NCI-H345 treated with DMSO at 0.1 percent for 48 hours (cell line): ENCODE results near the gene STEAP3.
"Not testable (repeated sequence)": the region's sequence is repeated elsewhere in the genome, so short reads cannot be mapped to it uniquely, and the experiment has no call there.

Experiments
- DNase-seq: peaks from one replicate; lab custom pipeline; 2025; ENCODE audit not compliant: unreplicated experiment; lab: John Stamatoyannopoulos, UW

The STEAP3 gene

GRCh38 chr2:119261493-119262225, 38.0 kb downstream of the STEAP3 start:
- no peak for DNase-seq

GRCh38 chr2:119263025-119263424, 39.4 kb downstream of the STEAP3 start:
- DNase-seq = no peak

DNA sequence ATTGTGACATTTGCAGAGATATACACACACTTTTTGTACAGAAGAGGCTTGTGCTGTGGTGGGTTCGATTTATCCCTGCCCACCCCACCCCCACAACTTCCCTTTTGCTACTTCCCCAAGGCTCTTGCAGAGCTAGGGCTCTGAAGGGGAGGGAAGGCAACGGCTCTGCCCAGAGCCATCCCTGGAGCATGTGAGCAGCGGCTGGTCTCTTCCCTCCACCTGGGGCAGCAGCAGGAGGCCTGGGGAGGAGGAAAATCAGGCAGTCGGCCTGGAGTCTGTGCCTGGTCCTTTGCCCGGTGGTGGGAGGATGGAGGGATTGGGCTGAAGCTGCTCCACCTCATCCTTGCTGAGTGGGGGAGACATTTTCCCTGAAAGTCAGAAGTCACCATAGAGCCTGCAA, 40.0 kb downstream of the STEAP3 start:
- no peak for DNase-seq

- peak; percentile 69 for DNase-seq
Measured at GRCh38 chr2:119264781-119265692, 41.4 kb downstream of the STEAP3 start.

- no peak for DNase-seq
Measured at GRCh38 chr2:119265693-119266066, 42.0 kb downstream of the STEAP3 start.

DNA sequence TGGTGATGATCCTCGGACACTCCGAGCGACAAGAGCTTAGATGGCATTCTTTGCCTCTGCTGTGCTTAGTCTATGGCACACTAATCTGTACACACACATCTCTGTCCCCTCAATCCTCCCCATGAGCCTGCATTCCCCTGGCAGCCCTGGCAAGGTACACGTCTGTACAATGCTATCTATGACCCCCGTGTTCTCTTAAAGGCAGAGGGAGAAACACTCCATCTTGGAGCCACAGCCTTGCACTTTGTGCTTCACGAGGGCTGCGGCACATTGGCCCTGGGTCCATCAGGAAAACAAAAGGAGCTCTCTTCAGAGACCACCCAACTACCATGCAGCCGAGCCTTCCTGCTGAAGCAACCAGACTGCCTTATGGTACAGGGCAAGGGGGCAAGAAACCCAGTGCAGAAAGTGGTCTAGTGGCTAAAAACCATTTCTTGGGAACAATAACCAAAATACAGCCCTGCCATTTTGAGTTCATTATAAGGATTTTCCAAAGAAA, 42.5 kb downstream of the STEAP3 start:
- no peak for DNase-seq

- DNase-seq = no peak
Measured at GRCh38 chr2:119267604-119268003, 44.0 kb downstream of the STEAP3 start.

- DNase-seq = no peak
Measured at GRCh38 chr2:119276864-119277263, 53.2 kb downstream of the STEAP3 start.

DNA sequence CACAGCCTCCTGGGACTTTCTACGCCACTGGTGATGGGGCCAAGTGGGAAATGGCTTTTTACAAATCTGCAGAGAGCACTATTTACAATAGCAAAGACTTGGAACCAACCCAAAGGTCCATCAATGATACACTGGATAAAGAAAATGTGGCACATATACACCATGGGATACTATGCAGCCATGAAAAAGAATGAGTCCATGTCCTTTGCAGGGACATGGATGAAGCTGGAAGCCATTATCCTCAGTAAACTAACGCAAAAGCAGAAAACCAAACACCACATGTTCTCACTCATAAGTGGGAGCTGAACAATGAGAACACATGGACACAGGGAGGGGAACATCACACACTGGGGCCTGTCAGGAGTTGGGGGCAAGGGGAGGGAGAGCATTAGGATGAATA, 54.8 kb downstream of the STEAP3 start:
- not testable (repeated sequence) for DNase-seq

DNA sequence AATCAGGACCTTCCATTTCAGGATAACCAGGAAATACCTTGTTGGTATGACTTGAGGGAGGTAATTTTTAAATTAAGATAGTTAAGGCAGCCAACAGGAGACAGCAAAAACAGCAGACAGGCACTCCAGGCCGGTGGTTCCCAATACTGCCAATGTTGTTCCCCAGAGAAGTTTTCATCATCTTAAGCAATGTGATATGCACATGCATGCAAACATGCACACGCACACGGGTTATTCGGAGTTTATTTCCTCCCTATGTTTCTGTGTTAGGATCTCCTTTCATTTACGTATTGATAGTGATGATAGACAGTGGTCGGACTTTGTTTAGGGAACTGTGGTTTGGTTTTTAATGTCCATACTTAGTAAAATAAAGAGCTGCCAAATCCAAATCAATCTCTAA, 55.3 kb downstream of the STEAP3 start:
- no peak for DNase-seq

GRCh38 chr2:119279666-119280065, 56.0 kb downstream of the STEAP3 start:
- no peak for DNase-seq

DNA sequence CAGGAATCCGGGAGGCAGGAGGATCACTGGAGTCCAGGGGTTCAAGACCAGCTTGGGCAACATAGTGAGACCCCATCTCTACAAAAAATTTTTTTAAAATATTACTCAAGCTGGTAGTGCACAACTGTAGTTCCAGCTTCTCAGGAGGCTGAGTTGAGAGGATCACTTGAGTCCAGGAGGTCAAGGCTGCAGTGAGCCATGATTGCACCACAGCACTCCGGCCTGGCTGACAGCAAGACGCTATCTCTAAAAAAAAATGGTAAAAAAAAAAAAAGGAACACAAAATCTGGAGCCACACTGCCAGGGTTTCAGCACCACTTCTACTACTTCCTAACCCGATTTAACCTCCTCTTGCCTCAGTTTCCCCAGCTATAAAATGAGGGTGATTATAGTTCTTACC, 57.0 kb downstream of the STEAP3 start:
- DNase-seq = no peak

DNA sequence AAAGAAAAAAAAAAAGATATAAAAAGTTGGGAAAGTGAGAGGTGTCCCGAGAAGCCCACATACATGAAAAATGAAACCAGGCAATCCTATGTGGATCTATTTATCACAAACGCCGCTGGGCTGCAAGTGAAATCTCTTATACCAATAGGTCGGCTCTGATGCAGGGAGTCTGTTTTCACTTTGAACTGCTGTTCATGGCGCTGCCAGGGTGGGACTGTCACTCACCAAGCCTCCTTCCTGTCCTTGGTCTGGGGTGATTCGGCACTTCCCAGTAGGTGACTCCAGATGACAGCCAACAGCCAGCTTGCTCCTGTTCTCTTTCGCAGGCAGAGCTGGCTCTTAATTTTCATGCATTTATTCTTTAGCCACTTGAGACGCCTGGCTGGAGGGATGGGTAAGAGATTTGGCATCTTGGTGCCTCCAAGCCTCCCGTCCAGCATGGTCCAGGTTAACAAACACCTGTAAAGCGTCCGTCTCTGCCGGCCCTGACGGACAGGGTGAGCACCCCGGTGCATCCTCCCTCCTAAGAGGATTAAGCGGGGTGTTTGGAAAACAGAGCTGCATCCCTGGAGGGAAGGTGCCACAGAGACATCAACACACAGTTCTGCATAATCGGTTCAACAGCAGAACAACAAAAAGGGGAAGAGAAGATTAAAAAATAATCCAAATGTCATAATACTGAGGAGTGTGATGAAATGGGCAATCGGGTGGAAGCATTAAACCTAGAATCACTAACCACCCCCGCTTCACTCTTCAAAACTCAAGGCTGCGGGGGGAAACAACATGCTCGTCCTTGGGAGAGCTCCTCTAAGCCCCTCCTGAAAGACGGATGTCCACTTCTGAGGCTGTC, 58.7 kb downstream of the STEAP3 start:
- DNase-seq = no peak

GRCh38 chr2:119282996-119283511, 59.4 kb downstream of the STEAP3 start:
- DNase-seq = no peak

- DNase-seq = no peak
Measured at GRCh38 chr2:119283873-119284331, 60.3 kb downstream of the STEAP3 start.

DNA sequence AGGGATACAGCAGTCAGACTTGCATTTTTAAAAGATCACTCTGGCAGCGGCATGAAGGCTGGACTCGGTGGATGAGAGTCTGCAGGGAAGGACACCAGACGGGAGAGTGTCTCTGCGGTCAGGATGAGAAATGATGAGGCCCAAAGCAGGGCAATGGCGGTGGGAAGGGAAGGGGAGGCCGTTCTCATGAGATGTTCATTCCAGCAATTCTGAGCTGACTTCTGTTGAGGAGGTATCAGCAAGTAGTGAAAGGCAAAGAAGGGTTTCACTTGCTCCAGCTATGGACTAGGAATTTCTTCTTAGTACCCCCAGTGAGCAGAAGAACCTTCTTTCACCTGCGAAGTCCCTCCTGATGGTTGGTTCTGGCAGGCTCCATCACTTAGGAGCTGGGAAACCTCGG, 63.0 kb downstream of the STEAP3 start:
- DNase-seq = no peak

DNA sequence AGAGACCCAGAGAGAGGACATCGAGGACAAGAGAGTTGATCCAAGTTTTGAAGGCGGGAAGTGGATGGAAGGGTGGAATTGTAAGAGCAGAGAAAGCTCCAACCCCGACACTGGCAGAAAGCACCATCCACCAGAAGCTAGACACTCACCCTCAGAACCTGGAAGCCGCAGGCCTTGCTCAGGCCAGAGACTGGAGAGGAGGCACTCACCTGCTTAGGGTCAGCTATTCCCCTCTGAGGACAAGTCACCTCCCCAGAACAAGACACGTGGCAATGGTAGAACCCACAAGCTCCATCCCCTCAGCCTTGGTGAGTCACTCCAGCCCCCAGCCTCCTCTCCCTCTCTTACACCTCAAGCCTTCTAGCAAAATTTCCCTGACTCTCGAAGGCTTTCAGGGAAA, 64.9 kb downstream of the STEAP3 start:
- DNase-seq = no peak

DNA sequence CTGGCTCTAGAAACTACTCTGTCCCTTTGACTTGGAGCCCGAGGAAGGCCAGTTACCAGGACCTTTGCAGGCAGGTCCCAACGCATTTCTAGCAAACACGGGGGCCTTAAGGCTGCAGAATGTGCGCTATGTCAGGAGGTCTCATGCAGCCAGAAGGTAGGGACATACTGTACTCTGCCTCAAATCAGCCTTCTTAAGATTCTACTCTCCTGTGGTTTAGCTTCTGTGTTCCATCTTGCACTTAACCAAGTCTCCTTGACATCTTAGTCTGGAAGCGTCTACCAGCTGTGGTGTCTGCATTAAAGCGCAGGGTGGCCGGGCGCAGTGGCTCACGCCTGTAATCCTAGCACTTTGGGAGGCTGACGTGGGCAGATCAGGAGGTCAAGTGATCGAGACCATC, 65.5 kb downstream of the STEAP3 start:
- no peak for DNase-seq

- no peak for DNase-seq
Measured at GRCh38 chr2:119289642-119290041, 66.0 kb downstream of the STEAP3 start.

- DNase-seq = peak; percentile 67
Measured at GRCh38 chr2:119290859-119291587, 67.4 kb downstream of the STEAP3 start.
